ENCODE data around the gene CRIP1.

CRIP1 gene

GRCh38 chr14:105445901-105446845, 40.5 kb upstream of the CRIP1 start:
- H3K4me3 ChIP-seq (ENCODE audit: low read depth, low read length), result no peak overlapping the region
- peaks cover 61% of the 10 kb centered on the region for H3K36me3 ChIP-seq
- H3K4me1 ChIP-seq, result peaks cover 8% of the 10 kb centered on the region
- H3K9me3 ChIP-seq, result no peaks in the 10 kb centered on the region
- TF ChIP-seq CTCF (IDR thresholded peaks at IDR 0.05; ENCODE audit: low read depth, low read length), result no peak
- DNase-seq, result peak; percentile 8
- no peaks in the 10 kb centered on the region for H3K27me3 ChIP-seq

GRCh38 chr14:105446971-105447370, 39.7 kb upstream of the CRIP1 start:
- no peaks in the 10 kb centered on the region for H3K9me3 ChIP-seq
- H3K36me3 ChIP-seq, result peaks cover 59% of the 10 kb centered on the region
- H3K4me3 ChIP-seq (ENCODE audit: low read depth, low read length), result no peak overlapping the region
- TF ChIP-seq CTCF (IDR thresholded peaks at IDR 0.05; ENCODE audit: low read depth, low read length), result no peak
- DNase-seq, result peak; percentile 16
- no peaks in the 10 kb centered on the region for H3K27me3 ChIP-seq
- H3K4me1 ChIP-seq, result peaks cover 8% of the 10 kb centered on the region

- Histone ChIP-seq H3K9me3 (no peaks in the 10 kb centered on the region), H3K36me3 (peaks cover 63% of the 10 kb centered on the region), H3K4me1 (peaks cover 8% of the 10 kb centered on the region), H3K4me3 (ENCODE audit: low read depth, low read length) (no peak overlapping the region), H3K27me3 (no peaks in the 10 kb centered on the region)
- peak; percentile 35 for DNase-seq
- no peak for TF ChIP-seq CTCF (IDR thresholded peaks at IDR 0.05; ENCODE audit: low read depth, low read length)
These were observed 38.7 kb upstream of the CRIP1 start for GRCh38 chr14:105447651-105448640.

GRCh38 chr14:105448706-105449111, 38.0 kb upstream of the CRIP1 start:
- DNase-seq, result peak; percentile 86
- Histone ChIP-seq H3K36me3 (peaks cover 63% of the 10 kb centered on the region), H3K27me3 (no peaks in the 10 kb centered on the region), H3K4me1 (peaks cover 8% of the 10 kb centered on the region), H3K9me3 (no peaks in the 10 kb centered on the region), H3K4me3 (ENCODE audit: low read depth, low read length) (no peak overlapping the region)
- peak; percentile 88 for TF ChIP-seq CTCF (IDR thresholded peaks at IDR 0.05; ENCODE audit: low read depth, low read length)

- DNase-seq, result peak; percentile 9
- H3K36me3 ChIP-seq, result peaks cover 68% of the 10 kb centered on the region
- no peak for TF ChIP-seq CTCF (IDR thresholded peaks at IDR 0.05; ENCODE audit: low read depth, low read length)
- H3K4me3 ChIP-seq (ENCODE audit: low read depth, low read length), result no peak overlapping the region
- H3K27me3 ChIP-seq, result no peaks in the 10 kb centered on the region
- peaks cover 8% of the 10 kb centered on the region for H3K4me1 ChIP-seq
- no peaks in the 10 kb centered on the region for H3K9me3 ChIP-seq
These were observed 37.2 kb upstream of the CRIP1 start for GRCh38 chr14:105449276-105450122.

Measured in BE2C (cell line).